ENCODE data around the gene CCSER1.
A peak's percentile ranks its signal among the peaks of the same experiment; 100 is the strongest.

Gene CCSER1

GRCh38 chr4:90220459-90220858 lies 93.3 kb downstream of the CCSER1 start:
- no peaks in the 10 kb centered on the region for H3K36me3 ChIP-seq (replicated peaks in 1 of 2; ENCODE audit: control insufficient read depth in 2 of 2, insufficient read depth in 2 of 2, low read length in 2 of 2)
- no peak overlapping the region for H3K4me2 ChIP-seq (ENCODE audit: insufficient read depth, low read length, poor library complexity, severe bottlenecking)
- H3K9me3 ChIP-seq (replicated peaks in 1 of 2; ENCODE audit: control insufficient read depth in 2 of 2, insufficient read depth in 1 of 2, low read depth in 1 of 2, low read length in 2 of 2): no peaks in the 10 kb centered on the region
- H3K23ac ChIP-seq (ENCODE audit: low read depth, low read length, poor library complexity): no peak overlapping the region
- no peak for DNase-seq (ENCODE audit: low spot score)
- WGBS, 2 donors (ENCODE audit: extremely low coverage in 2 of 2, insufficient read length in 2 of 2, insufficient replicate concordance in 1 of 2): no CpG with 5 or more reads among the region's 4 CpGs
- H3K79me1 ChIP-seq (ENCODE audit: low read depth, low read length): no peaks in the 10 kb centered on the region
- no peak overlapping the region for H3K4me3 ChIP-seq (ENCODE audit: low read length in 2 of 2)
- H2AFZ ChIP-seq (ENCODE audit: low read length): no peak overlapping the region
- H4K8ac ChIP-seq (ENCODE audit: low read depth, low read length): no peak overlapping the region
- no peak overlapping the region for H3K18ac ChIP-seq (ENCODE audit: low read length)
- no peak overlapping the region for H2AK5ac ChIP-seq (ENCODE audit: low read depth, low read length)
- no peak overlapping the region for H3K14ac ChIP-seq (ENCODE audit: low read length)
- no peak overlapping the region for H2BK5ac ChIP-seq (ENCODE audit: low read length)
- H3K4ac ChIP-seq (ENCODE audit: low read length): no peak overlapping the region
- H3K4me1 ChIP-seq (ENCODE audit: control insufficient read depth in 2 of 2, insufficient read depth in 1 of 2, low read depth in 1 of 2, low read length in 2 of 2): no peaks in the 10 kb centered on the region
- H2BK120ac ChIP-seq (ENCODE audit: low read depth, low read length): no peak overlapping the region
- no peak overlapping the region for H2BK15ac ChIP-seq (ENCODE audit: low read length)
- no peak overlapping the region for H3K9ac ChIP-seq (ENCODE audit: low read depth, low read length, poor library complexity)
- H3K27me3 ChIP-seq (ENCODE audit: control insufficient read depth in 3 of 3, insufficient read depth in 3 of 3, low read depth in 1 of 3, low read length in 3 of 3): no peaks in the 10 kb centered on the region
- no peak overlapping the region for H3K27ac ChIP-seq (replicated peaks; ENCODE audit: low read length)
- H2BK12ac ChIP-seq (ENCODE audit: low read length): no peak overlapping the region
- H4K91ac ChIP-seq (ENCODE audit: low read depth, low read length, poor library complexity): no peak overlapping the region

DNA sequence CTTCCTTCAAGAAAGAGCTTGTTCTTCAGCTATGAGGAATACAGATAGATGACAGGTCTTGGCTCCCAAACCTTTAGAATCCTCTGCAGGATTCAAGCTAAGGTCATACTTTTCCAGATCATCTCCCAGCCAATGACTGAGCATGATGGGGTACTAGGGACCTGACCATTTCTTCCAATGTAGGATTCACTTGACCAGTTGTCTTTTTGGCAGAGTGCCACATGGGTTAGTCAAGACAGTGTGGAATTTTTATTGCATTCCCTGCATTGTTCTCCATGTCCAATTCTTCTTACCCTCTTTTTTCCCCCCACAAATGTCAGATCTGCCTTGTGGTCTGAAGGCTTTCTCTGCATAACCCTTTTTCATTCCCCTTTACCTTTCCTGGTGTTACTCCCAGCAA lies 99.5 kb downstream of the CCSER1 start:
- Histone ChIP-seq H2BK5ac (ENCODE audit: low read length) (no peak overlapping the region), H3K14ac (ENCODE audit: low read length) (no peak overlapping the region), H2BK15ac (ENCODE audit: low read length) (no peak overlapping the region), H3K4me2 (ENCODE audit: insufficient read depth, low read length, poor library complexity, severe bottlenecking) (no peak overlapping the region), H3K4me3 (ENCODE audit: low read length in 2 of 2) (no peak overlapping the region), H3K27ac (replicated peaks; ENCODE audit: low read length) (no peak overlapping the region), H3K9ac (ENCODE audit: low read depth, low read length, poor library complexity) (no peak overlapping the region), H4K8ac (ENCODE audit: low read depth, low read length) (no peak overlapping the region), H3K23ac (ENCODE audit: low read depth, low read length, poor library complexity) (no peak overlapping the region), H3K27me3 (ENCODE audit: control insufficient read depth in 3 of 3, insufficient read depth in 3 of 3, low read depth in 1 of 3, low read length in 3 of 3) (no peaks in the 10 kb centered on the region), H4K91ac (ENCODE audit: low read depth, low read length, poor library complexity) (no peak overlapping the region), H2AFZ (ENCODE audit: low read length) (no peak overlapping the region), H3K4me1 (ENCODE audit: control insufficient read depth in 2 of 2, insufficient read depth in 1 of 2, low read depth in 1 of 2, low read length in 2 of 2) (no peaks in the 10 kb centered on the region), H2BK12ac (ENCODE audit: low read length) (no peak overlapping the region), H2AK5ac (ENCODE audit: low read depth, low read length) (no peak overlapping the region), H3K36me3 (replicated peaks in 1 of 2; ENCODE audit: control insufficient read depth in 2 of 2, insufficient read depth in 2 of 2, low read length in 2 of 2) (no peaks in the 10 kb centered on the region), H2BK120ac (ENCODE audit: low read depth, low read length) (no peak overlapping the region), H3K4ac (ENCODE audit: low read length) (no peak overlapping the region), H3K9me3 (replicated peaks in 1 of 2; ENCODE audit: control insufficient read depth in 2 of 2, insufficient read depth in 1 of 2, low read depth in 1 of 2, low read length in 2 of 2) (no peaks in the 10 kb centered on the region), H3K79me1 (ENCODE audit: low read depth, low read length) (no peaks in the 10 kb centered on the region), H3K18ac (ENCODE audit: low read length) (no peak overlapping the region)
- no peak for DNase-seq (ENCODE audit: low spot score)

DNA sequence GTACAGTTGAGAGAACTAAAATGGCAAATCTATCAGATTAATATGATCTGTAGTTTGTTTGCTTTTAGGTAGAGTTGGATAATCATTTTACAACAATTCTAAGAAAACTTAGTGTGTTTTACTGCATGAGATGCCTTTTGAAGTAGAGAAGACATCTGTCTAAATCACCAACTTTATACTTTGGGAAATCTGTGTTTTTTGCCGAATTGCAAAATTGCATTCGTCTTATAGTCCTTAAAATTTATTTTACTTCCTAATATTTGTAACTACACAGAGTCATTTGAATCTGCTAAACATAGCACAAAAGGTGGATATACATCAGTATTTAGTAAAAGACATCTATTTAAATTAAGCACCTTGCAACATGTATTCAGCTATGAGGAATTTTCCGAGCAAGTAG lies 100.0 kb downstream of the CCSER1 start:
- Histone ChIP-seq H3K9me3 (replicated peaks in 1 of 2; ENCODE audit: control insufficient read depth in 2 of 2, insufficient read depth in 1 of 2, low read depth in 1 of 2, low read length in 2 of 2) (no peaks in the 10 kb centered on the region), H3K4me1 (ENCODE audit: control insufficient read depth in 2 of 2, insufficient read depth in 1 of 2, low read depth in 1 of 2, low read length in 2 of 2) (no peaks in the 10 kb centered on the region), H3K23ac (ENCODE audit: low read depth, low read length, poor library complexity) (no peak overlapping the region), H3K4me2 (ENCODE audit: insufficient read depth, low read length, poor library complexity, severe bottlenecking) (no peak overlapping the region), H2AFZ (ENCODE audit: low read length) (no peak overlapping the region), H2BK15ac (ENCODE audit: low read length) (no peak overlapping the region), H3K4me3 (ENCODE audit: low read length in 2 of 2) (no peak overlapping the region), H3K18ac (ENCODE audit: low read length) (no peak overlapping the region), H4K8ac (ENCODE audit: low read depth, low read length) (no peak overlapping the region), H3K36me3 (replicated peaks in 1 of 2; ENCODE audit: control insufficient read depth in 2 of 2, insufficient read depth in 2 of 2, low read length in 2 of 2) (no peaks in the 10 kb centered on the region), H2AK5ac (ENCODE audit: low read depth, low read length) (no peak overlapping the region), H2BK5ac (ENCODE audit: low read length) (no peak overlapping the region), H2BK12ac (ENCODE audit: low read length) (no peak overlapping the region), H3K27me3 (ENCODE audit: control insufficient read depth in 3 of 3, insufficient read depth in 3 of 3, low read depth in 1 of 3, low read length in 3 of 3) (no peaks in the 10 kb centered on the region), H3K79me1 (ENCODE audit: low read depth, low read length) (no peaks in the 10 kb centered on the region), H3K27ac (replicated peaks; ENCODE audit: low read length) (no peak overlapping the region), H3K14ac (ENCODE audit: low read length) (no peak overlapping the region), H3K4ac (ENCODE audit: low read length) (no peak overlapping the region), H3K9ac (ENCODE audit: low read depth, low read length, poor library complexity) (no peak overlapping the region), H4K91ac (ENCODE audit: low read depth, low read length, poor library complexity) (no peak overlapping the region), H2BK120ac (ENCODE audit: low read depth, low read length) (no peak overlapping the region)
- WGBS, 2 donors (ENCODE audit: extremely low coverage in 2 of 2, insufficient read length in 2 of 2, insufficient replicate concordance in 1 of 2): no CpG with 5 or more reads among the region's 3 CpGs
- DNase-seq (ENCODE audit: low spot score): no peak

- Histone ChIP-seq H3K9ac (ENCODE audit: low read depth, low read length, poor library complexity) (no peak overlapping the region), H2AK5ac (ENCODE audit: low read depth, low read length) (no peak overlapping the region), H3K9me3 (replicated peaks in 1 of 2; ENCODE audit: control insufficient read depth in 2 of 2, insufficient read depth in 1 of 2, low read depth in 1 of 2, low read length in 2 of 2) (no peaks in the 10 kb centered on the region), H3K18ac (ENCODE audit: low read length) (peak overlapping the region; percentile 35), H2BK12ac (ENCODE audit: low read length) (no peak overlapping the region), H3K4ac (ENCODE audit: low read length) (no peak overlapping the region), H3K36me3 (replicated peaks in 1 of 2; ENCODE audit: control insufficient read depth in 2 of 2, insufficient read depth in 2 of 2, low read length in 2 of 2) (no peaks in the 10 kb centered on the region), H3K4me2 (ENCODE audit: insufficient read depth, low read length, poor library complexity, severe bottlenecking) (no peak overlapping the region), H3K23ac (ENCODE audit: low read depth, low read length, poor library complexity) (no peak overlapping the region), H3K14ac (ENCODE audit: low read length) (no peak overlapping the region), H3K27me3 (ENCODE audit: control insufficient read depth in 3 of 3, insufficient read depth in 3 of 3, low read depth in 1 of 3, low read length in 3 of 3) (no peaks in the 10 kb centered on the region), H3K79me1 (ENCODE audit: low read depth, low read length) (no peaks in the 10 kb centered on the region), H2BK5ac (ENCODE audit: low read length) (no peak overlapping the region), H3K4me1 (ENCODE audit: control insufficient read depth in 2 of 2, insufficient read depth in 1 of 2, low read depth in 1 of 2, low read length in 2 of 2) (no peaks in the 10 kb centered on the region), H2AFZ (ENCODE audit: low read length) (peak overlapping the region; percentile 44), H3K4me3 (ENCODE audit: low read length in 2 of 2) (no peak overlapping the region), H3K27ac (replicated peaks; ENCODE audit: low read length) (no peak overlapping the region), H2BK120ac (ENCODE audit: low read depth, low read length) (no peak overlapping the region), H4K8ac (ENCODE audit: low read depth, low read length) (no peak overlapping the region), H4K91ac (ENCODE audit: low read depth, low read length, poor library complexity) (no peak overlapping the region), H2BK15ac (ENCODE audit: low read length) (no peak overlapping the region)
- DNase-seq (ENCODE audit: low spot score): no peak
- WGBS, 2 donors (ENCODE audit: extremely low coverage in 2 of 2, insufficient read length in 2 of 2, insufficient replicate concordance in 1 of 2): no CpG with 5 or more reads among the region's 8 CpGs
Observed at GRCh38 chr4:90234916-90235547, 107.8 kb downstream of the CCSER1 start.
